GM18507 (cell line): ENCODE data around the gene TRIM29.

Source experiments
- DNase-seq: peaks from one replicate; pipeline ENCODE4 v3.0.0; 2011; ENCODE audit warnings: low read depth; ENCODE audit not compliant: insufficient read length; ENCODE audit errors: extremely low spot score
- FAIRE-seq: peaks from 2 replicates; lab custom pipeline; 2011; peaks lifted over from hg19 to GRCh38; lab: Jason Lieb, UNC

TRIM29 gene

GRCh38 chr11:120068114-120068573, 69.8 kb downstream of the TRIM29 start:
- FAIRE-seq (no peak), DNase-seq (no peak)

DNA sequence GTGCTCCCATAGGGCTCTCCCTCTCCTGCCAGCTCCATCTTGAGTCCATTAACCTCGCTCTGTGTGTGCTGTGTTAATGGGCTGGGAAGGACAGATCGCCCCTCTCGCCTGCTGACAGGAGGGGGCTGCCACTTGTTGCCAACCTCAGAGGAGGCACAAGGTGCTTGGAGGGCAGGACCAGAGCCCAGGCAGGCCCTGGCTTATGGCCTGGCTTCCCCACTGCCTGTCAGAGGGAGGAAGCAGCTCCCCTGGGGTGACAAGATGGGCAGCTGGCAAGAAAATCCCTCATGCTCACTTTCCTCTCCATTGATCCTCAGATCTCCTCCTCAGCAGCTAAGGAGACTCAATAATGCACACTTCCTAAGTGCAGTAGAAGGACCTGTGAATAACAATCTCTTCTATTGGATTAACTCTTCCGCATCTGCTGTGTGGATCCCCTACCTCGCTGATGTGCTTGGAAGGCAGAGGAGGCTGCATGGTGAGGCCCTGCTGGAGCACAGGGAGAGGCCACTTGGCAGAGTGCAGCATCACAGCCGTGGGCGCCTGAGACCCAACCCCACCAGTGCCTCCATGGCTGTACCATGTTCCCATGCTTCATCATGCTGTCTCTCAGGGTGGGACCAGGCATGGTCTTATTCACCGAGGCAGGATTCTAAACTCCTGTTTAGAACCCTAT, 70.3 kb downstream of the TRIM29 start:
- FAIRE-seq, result no peak
- no peak for DNase-seq

DNA sequence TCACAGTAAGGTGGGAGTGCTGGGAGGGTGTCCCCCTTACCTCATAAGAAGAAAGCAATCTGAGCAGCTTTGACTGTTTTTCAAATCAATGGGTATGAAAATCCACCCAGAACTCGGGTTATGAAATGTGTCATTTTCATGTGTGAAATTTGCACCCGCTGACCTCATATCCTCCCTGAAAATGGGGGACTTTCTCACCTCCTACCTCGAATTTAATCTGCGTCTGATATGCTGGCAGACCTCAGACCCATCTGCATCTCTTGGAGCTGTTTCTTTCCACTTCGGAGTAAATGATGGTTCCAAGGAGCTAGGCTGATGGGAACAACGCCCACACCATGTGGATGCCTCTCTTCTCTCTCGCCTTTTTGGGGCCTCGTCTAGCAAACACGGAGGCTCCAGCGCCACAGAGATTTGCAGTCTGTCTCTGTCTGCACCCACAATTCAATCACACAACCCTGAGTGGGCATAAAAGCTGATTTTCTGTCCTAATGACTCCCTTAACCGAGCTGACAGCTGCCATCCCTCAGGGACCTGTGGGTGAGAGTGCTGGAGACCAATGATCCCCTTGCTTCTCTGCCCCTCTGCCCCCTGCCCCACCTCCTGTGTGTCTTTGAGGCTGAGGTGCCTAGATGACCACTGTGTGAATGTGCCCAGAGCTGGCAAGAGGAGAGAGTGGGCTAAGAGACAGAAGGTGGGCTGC, 71.0 kb downstream of the TRIM29 start:
- FAIRE-seq (no peak), DNase-seq (no peak)

DNA sequence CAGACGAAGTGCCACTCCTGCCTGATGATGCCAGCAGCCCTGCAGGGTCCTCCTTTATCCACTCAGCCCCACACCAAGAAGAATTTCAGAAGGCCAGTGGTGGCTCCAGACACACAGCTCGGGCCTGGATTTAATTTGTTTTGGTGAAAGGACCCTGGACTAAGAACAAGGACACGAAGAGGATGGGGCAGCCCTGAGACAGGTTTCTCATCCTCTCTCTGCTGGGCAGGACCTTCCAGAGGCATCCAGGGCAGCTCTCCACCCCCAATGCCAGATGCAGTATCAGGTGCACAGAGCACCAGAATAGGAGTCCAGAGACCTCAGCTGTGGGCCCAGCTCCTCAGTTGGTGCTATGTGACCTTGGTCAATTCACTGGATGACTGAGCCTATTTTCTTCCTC, 72.0 kb downstream of the TRIM29 start:
- DNase-seq, result no peak
- no peak for FAIRE-seq

GRCh38 chr11:120065176-120065575, 72.7 kb downstream of the TRIM29 start:
- no peak for DNase-seq
- FAIRE-seq, result no peak

- FAIRE-seq (no peak), DNase-seq (no peak)
Measured at GRCh38 chr11:120064341-120064740, 73.6 kb downstream of the TRIM29 start.

DNA sequence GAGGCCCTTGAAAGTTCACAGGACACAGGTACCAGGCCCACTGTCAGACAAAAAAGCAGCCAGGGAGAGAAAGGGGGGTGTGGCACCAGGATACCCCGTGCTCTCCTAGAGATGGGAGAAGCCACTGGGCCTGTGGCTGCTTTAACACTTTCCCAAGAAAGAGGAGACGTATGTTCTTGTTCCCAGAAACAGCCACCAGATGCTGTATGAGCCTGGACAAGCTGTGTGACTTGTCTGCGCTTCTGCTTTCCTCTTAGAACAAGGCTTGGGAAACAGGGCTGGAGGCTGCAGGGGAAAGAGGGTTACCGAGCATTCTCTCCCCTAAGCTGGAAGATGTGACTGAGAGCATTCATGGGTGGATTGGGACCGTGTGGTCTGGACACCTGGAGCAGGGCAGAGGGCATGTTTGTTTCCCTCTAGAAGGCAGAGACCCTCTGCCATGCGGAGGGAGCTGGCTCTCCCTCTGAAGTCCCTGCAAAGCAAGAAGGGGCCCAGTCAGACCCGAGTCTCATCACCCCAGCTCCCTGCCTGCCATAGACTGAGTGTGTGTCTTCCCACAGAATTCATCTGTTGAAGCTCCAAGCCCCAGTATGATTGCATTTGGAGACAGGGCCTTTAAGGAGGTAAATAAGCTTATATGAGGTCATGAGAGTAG, 74.1 kb downstream of the TRIM29 start:
- FAIRE-seq (no peak), DNase-seq (no peak)

- no peak for FAIRE-seq
- no peak for DNase-seq
Measured at GRCh38 chr11:120062561-120062930, 75.4 kb downstream of the TRIM29 start.

DNA sequence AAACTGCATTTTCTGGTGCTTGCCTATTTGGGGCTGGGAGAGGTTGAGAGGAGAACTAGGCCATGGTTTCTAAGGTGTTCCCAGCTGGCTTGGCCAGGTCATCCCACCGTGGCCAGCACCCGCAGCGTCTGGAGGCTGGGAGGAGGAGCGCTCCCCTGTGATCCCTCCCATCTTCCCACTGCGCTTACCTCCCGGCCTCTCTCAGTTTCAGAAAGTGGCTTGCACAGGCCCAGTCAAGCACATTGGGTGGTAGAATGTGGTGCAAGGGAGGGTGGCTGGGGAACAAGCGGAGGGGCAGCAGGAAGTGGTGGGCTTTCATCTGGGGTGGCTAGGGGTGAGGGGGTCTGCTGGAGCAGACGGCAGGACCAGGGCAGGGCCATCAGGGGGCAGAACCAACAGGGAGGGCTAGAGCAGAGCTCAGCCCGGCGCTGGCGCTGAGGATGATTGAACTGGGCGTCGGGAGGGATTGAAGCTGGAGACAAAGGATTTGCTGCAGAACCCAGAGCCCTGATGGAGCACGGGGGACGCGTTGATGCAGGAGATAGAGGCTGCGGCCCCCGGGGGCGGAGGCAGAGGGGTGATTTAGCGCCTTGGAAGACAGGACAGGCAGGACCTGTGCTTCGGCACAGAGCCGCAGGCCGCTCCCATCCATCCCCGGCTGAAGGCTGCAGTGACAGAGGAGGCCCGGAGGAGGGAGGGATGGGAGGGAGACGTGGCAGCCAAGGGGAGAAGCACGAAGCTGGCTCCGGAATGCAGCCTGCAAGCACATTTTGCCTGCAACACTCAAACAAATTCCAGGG, 76.0 kb downstream of the TRIM29 start:
- no peak for FAIRE-seq
- DNase-seq, result no peak
